IPS-15b (cell line): Measurements from ENCODE around the gene ETHE1.
"Not testable (repeated sequence)": the region's sequence is repeated elsewhere in the genome, so short reads cannot be mapped to it uniquely, and the experiment has no call there.

ENCODE experiments used
- H3K27me3 ChIP-seq: one replicate; pipeline ENCODE4 v1.6.1; 2013; ENCODE audit warnings: low read length; ENCODE audit not compliant: control insufficient read depth, insufficient read depth
- H3K36me3 ChIP-seq: one replicate; pipeline ENCODE4 v1.6.1; 2013; ENCODE audit warnings: low read length; ENCODE audit not compliant: control insufficient read depth, insufficient read depth
- H3K4me1 ChIP-seq: one replicate; pipeline ENCODE4 v1.6.1; 2013; ENCODE audit warnings: mild to moderate bottlenecking, low read length; ENCODE audit not compliant: control insufficient read depth, insufficient read depth
- H3K4me3 ChIP-seq: one replicate; pipeline ENCODE4 v1.5.1; 2013; ENCODE audit warnings: low read depth, low read length
- H3K9ac ChIP-seq: one replicate; pipeline ENCODE4 v1.6.1; 2013; ENCODE audit warnings: low read depth, mild to moderate bottlenecking, low read length
- H3K9me3 ChIP-seq: one replicate; pipeline ENCODE4 v1.6.1; 2013; ENCODE audit warnings: mild to moderate bottlenecking, low read length; ENCODE audit not compliant: control insufficient read depth, insufficient read depth

ETHE1 gene

GRCh38 chr19:43532571-43532961, 5.6 kb upstream of the ETHE1 start:
- Histone ChIP-seq H3K4me1 (peaks cover 9% of the 10 kb centered on the region), H3K9me3 (no peaks in the 10 kb centered on the region), H3K9ac (no peak overlapping the region), H3K36me3 (no peaks in the 10 kb centered on the region), H3K27me3 (peaks cover 12% of the 10 kb centered on the region), H3K4me3 (peak overlapping the region; percentile 91)

DNA sequence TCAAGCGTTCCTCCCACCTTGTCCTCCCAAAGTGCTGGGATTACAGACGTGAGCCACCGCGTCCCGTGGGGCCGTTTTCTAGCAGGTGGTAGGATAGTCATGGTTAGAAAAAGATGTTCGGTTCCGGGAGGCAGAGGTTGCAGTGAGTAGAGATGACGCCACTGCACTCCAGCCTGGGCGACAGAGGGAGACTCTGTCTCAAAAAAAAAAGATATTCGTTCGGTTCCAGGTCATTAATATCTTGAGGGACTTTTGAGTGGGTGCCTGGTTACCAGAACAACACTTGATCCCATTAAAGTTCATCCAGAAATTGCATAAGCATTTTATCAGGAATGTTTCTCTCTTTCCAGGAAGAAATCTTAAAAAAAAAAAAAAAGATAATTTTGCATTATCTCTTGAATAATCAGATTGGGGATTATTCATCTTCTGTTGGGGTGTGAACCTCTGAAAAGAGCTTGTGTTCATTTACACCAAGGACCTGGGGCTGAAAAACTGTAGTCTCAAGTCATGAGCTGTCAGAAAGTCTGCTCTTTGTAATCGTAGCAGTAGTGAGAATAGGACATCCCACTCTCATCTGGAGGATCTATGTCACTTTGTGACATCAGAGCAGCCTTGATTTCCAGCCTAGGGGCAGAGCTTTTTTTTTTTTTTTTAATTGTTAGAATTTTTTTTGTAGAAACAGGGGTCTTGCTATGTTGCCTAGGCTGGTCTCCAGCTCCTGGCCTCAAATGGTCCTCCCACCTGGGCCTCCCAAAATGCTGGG, 1.0 kb upstream of the ETHE1 start:
- Histone ChIP-seq H3K4me3 (no peak overlapping the region), H3K36me3 (no peaks in the 10 kb centered on the region), H3K9me3 (no peaks in the 10 kb centered on the region), H3K27me3 (peaks cover 25% of the 10 kb centered on the region), H3K4me1 (peaks cover 8% of the 10 kb centered on the region), H3K9ac (no peak overlapping the region)

- Histone ChIP-seq H3K9me3 (no peaks in the 10 kb centered on the region), H3K9ac (peak overlapping the region; percentile 54), H3K4me1 (peaks cover 8% of the 10 kb centered on the region), H3K4me3 (peak overlapping the region; percentile 75), H3K27me3 (peaks cover 25% of the 10 kb centered on the region), H3K36me3 (no peaks in the 10 kb centered on the region)
Measured at GRCh38 chr19:43525836-43526771, 897 bp downstream of the ETHE1 start.

DNA sequence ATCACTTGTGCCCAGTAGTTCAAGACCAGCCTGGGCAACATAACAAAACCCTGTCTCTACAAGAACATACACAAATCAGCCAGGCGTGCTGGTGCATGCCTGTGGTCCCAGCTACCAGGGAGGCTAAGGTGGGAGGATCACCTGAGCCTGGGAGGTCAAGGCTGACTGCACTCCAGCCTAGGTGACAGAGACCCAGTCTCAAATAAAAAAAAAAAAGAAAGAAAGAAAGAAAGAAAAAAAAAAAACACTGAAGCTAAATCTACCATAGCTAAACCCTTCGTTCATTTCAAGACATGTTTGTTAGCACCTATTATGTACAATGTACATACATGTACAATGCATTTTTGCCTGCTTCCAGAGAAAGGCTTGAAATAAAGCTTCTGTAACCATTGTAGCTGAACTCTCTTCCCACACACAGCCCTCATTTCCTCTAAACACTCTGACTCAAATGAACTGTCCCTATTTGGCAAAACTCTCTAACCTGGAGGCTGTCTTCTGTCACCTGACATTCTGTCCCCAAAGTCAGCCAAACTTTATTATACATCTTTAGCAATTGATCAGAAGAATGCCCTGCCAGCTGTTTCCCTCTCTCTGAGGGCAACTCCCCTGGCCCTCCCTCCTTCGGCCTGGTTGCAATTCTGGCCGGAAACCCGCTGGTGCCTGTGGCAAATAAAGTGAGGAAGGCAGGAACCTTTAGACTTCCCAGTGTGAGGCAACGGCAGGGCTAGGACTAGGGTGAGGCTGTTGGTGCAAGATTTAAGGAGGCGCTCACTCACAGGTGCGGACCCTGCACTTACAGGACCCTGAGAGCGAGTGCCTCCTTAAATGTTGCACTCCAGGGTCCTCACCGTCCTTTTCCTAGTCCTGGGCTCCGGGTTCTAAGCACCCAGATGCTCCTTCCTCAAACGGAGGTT, 1.8 kb downstream of the ETHE1 start:
- no peak overlapping the region for H3K9ac ChIP-seq
- H3K4me1 ChIP-seq, result peaks cover 8% of the 10 kb centered on the region

DNA sequence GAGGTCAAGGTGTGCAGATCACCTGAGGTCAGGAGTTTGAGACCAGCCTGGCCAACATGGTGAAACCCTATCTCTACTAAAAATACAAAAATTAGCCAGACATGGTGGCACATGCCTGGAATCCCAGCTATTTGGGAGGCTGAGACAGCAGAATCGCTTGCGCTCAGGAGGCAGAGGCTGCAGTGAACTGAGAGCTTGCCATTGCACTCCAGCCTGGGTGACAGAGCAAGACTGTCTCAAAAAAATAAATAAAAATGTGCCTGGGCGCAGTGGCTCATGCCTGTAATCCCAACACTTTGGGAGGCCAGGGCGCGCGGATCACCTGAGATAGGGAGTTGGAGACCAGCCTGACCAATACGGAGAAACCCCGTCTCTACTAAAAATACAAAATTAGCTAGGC, 3.3 kb downstream of the ETHE1 start:
- not testable (repeated sequence) for H3K9me3 ChIP-seq, H3K9ac ChIP-seq, H3K4me1 ChIP-seq, H3K36me3 ChIP-seq, H3K4me3 ChIP-seq
- peaks cover 23% of the 10 kb centered on the region for H3K27me3 ChIP-seq

More for the DNA sequence above, 1.8 kb downstream of the ETHE1 start:
- Histone ChIP-seq H3K27me3 (peaks cover 25% of the 10 kb centered on the region), H3K36me3 (no peaks in the 10 kb centered on the region), H3K9me3 (no peaks in the 10 kb centered on the region), H3K4me3 (peak overlapping the region; percentile 75)

GRCh38 chr19:43522929-43523328, 4.1 kb downstream of the ETHE1 start:
- H3K4me3 ChIP-seq, result no peak overlapping the region
- H3K4me1 ChIP-seq, result peaks cover 8% of the 10 kb centered on the region
- H3K9me3 ChIP-seq, result no peaks in the 10 kb centered on the region
- H3K9ac ChIP-seq, result no peak overlapping the region
- no peaks in the 10 kb centered on the region for H3K36me3 ChIP-seq
- H3K27me3 ChIP-seq, result peaks cover 17% of the 10 kb centered on the region

DNA sequence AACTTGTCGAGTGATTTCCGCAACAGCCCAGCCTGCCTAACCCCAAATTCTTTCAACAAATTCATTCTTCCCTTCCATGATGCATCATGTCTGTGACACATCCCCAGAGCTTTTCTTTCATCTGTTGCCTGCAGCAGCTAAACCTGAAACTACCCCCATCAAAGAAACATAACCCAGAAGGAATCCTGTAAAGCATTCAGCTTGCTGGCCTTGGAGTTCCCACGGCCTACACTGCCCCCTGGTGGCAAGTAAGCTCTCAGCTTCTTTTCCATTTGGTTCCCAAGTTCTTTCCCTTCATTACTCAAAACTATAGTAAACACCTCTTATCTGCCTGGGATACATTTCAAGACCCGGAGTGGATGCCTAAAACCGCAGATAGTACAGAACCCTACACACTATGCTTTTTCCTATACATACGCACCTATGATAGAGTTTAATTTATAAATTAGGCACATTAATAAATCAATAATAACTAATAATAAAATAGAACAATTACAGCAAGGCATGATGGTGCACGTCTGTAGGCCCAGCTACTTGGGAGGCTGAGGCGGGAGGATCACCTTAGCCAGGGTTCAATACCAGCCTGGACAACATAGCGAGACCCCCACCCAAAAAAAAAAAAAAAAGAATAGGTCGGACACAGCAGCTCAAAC, 7.4 kb downstream of the ETHE1 start:
- H3K4me3 ChIP-seq, result no peak overlapping the region
- H3K4me1 ChIP-seq, result no peaks in the 10 kb centered on the region
- H3K36me3 ChIP-seq, result no peaks in the 10 kb centered on the region
- no peak overlapping the region for H3K9ac ChIP-seq
- H3K27me3 ChIP-seq, result no peaks in the 10 kb centered on the region
- no peaks in the 10 kb centered on the region for H3K9me3 ChIP-seq

DNA sequence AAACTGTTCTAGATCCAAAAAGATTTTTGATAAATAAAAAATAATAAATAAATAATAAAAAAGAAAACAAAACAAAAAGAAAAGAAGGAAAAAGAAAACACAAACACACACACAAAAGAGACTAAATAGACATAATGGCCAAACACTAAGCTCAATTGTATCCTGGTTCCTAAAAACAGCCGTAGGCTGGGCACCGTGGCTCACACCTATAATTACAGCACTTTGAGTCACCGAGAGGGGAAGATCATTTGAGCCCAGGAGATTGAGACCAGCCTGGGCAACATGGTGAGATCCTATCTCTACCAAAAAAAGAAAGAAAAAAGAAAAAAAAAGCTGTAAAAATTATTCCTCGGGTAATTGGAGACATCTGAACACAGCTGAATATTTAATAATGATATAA, 8.9 kb downstream of the ETHE1 start:
- no peak overlapping the region for H3K9ac ChIP-seq

GRCh38 chr19:43512399-43512798, 14.6 kb downstream of the ETHE1 start:
- H3K9me3 ChIP-seq, H3K4me3 ChIP-seq, H3K4me1 ChIP-seq, H3K9ac ChIP-seq, H3K36me3 ChIP-seq, H3K27me3 ChIP-seq: not testable (repeated sequence)

More for the DNA sequence above, 8.9 kb downstream of the ETHE1 start:
- Histone ChIP-seq H3K4me3 (no peak overlapping the region), H3K9me3 (no peaks in the 10 kb centered on the region), H3K4me1 (no peaks in the 10 kb centered on the region), H3K27me3 (no peaks in the 10 kb centered on the region), H3K36me3 (no peaks in the 10 kb centered on the region)

DNA sequence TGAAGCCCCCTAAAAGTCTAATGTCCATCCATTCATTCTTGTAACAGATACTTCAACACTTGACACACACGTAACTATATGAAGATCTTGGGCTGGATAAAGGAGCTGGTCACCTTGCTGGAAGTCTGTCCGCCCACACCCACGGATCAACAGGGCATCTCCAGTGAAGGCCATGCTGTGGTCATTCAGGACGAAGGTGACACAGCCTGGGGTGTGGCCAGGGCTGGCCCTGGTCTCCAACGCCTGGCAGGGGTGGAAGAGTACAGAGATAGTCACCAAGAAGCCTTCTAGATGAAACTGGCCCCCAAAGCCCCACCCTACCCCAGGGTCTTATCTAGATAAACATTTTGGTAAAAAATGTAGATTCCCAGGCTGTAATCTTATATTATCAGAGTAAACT, 15.7 kb downstream of the ETHE1 start:
- Histone ChIP-seq H3K4me3 (no peak overlapping the region), H3K27me3 (no peaks in the 10 kb centered on the region), H3K36me3 (peaks cover 5% of the 10 kb centered on the region), H3K9me3 (no peaks in the 10 kb centered on the region), H3K4me1 (no peaks in the 10 kb centered on the region), H3K9ac (no peak overlapping the region)

- H3K9me3 ChIP-seq, result no peaks in the 10 kb centered on the region
- no peaks in the 10 kb centered on the region for H3K27me3 ChIP-seq
- no peaks in the 10 kb centered on the region for H3K4me1 ChIP-seq
- no peak overlapping the region for H3K9ac ChIP-seq
- peaks cover 5% of the 10 kb centered on the region for H3K36me3 ChIP-seq
- H3K4me3 ChIP-seq, result no peak overlapping the region
Measured at GRCh38 chr19:43510713-43511112, 16.3 kb downstream of the ETHE1 start.
